ENCODE data around the gene VPS13C. TPM values are rescaled to one million over a fixed set of nuclear protein-coding genes. Genes with fewer than 3 reads are reported as not detected.
A peak's percentile ranks its signal among the peaks of the same experiment; 100 is the strongest.

The VPS13C gene
- total and polyA plus RNA-seq, 2 experiments from 2014 or later, result 6.7 to 60.9 TPM

DNA sequence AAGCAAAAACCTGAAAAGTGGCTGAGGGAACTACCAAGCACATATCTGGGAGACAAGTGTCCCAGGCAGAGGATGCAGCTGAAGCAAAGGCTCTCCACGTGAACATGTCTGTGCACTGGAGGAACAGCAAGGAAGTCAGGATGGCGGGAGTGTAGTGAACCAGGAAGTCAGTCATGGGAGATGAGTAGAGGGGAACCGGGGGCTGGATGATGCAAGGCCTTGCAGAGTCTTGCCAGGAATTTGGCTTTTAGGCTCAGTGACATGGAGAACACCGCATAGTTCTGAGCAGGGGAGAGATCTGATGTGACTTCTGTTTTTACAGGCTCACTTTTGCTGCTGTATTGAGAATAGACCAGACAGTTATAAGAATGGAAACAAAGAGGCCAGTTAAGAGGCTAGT, 25.5 kb upstream of the VPS13C start:
- Histone ChIP-seq H3K27me3 (no peaks in the 10 kb centered on the region), H3K9me3 (ENCODE audit: low read depth) (no peaks in the 10 kb centered on the region), H3K27ac (no peak overlapping the region), H3K9me2 (replicated peaks; ENCODE audit: insufficient read depth) (no peaks in the 10 kb centered on the region), H3K4me1 (ENCODE audit: insufficient read depth) (no peaks in the 10 kb centered on the region), H2AFZ (no peak overlapping the region), H3K4me3 (no peak overlapping the region), H3K36me3 (replicated peaks; ENCODE audit: insufficient read depth, low read depth) (no peaks in the 10 kb centered on the region), H3K79me2 (no peaks in the 10 kb centered on the region), H3K4me2 (no peak overlapping the region), H4K20me1 (ENCODE audit: insufficient read depth, poor library complexity, severe bottlenecking) (no peaks in the 10 kb centered on the region)
- WGBS (ENCODE audit: low lambda C conversion rate, missing lambda C conversion rate), result 76% methylated on average over 4 of the region's 4 CpGs
- no peak for TF ChIP-seq EZH2 (IDR thresholded peaks at IDR 0.05; ENCODE audit: borderline replicate concordance)
- no peak for TF ChIP-seq EZH2phosphoT487 (IDR thresholded peaks at IDR 0.05; ENCODE audit: low read depth, severe bottlenecking, unreplicated experiment)
- TF ChIP-seq, protein P1, sequence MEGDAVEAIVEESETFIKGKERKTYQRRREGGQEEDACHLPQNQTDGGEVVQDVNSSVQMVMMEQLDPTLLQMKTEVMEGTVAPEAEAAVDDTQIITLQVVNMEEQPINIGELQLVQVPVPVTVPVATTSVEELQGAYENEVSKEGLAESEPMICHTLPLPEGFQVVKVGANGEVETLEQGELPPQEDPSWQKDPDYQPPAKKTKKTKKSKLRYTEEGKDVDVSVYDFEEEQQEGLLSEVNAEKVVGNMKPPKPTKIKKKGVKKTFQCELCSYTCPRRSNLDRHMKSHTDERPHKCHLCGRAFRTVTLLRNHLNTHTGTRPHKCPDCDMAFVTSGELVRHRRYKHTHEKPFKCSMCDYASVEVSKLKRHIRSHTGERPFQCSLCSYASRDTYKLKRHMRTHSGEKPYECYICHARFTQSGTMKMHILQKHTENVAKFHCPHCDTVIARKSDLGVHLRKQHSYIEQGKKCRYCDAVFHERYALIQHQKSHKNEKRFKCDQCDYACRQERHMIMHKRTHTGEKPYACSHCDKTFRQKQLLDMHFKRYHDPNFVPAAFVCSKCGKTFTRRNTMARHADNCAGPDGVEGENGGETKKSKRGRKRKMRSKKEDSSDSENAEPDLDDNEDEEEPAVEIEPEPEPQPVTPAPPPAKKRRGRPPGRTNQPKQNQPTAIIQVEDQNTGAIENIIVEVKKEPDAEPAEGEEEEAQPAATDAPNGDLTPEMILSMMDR (IDR thresholded peaks at IDR 0.05; ENCODE audit: poor library complexity), result no peak
- no peak for DNase-seq (ENCODE audit: low spot score)

DNA sequence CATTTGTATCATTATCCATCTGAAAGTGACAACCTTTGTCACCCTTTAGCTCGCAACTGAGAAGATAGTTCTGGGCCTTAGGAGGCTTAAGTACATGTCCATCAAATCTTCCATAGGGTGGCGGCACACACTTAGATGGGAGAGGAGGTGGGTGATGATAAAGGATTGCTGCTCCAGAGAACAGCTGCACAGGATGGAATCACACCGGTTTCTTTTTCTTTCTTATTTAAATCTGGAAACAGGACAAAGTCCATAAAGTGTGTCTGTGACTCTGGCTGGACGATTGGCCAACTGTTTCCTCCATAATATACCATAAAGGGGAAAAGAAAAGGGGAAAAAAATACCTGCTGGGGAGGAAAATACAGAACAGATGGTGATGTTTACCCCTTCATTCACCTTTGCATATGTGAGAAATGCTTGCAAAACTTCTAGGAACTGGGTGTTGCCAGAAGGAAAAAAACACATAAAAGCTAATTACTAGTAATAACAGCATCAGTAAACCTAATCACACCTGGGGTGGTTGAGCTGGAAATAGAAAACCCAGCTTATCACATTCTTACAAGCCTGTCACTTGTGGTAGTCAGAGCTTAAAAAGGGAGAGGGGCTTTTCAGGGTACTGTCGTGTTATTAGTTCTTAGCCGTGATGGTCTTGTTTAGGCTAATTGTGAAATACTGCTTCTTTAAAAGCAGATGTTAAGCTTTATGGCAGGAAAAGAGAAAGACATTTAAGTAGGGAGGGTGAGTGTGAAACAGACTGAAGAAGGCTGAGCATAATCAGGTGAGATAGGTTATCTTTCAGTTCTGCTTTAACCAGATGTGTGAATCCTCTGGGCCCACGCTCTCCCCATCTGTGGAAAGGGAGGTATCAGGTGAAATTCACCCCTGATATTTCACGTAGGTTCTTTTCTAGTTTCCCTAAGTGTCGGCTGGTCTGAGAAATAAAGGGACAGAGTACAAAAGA, 23.2 kb upstream of the VPS13C start:
- no peaks in the 10 kb centered on the region for H3K79me2 ChIP-seq
- no peaks in the 10 kb centered on the region for H3K27me3 ChIP-seq
- H2AFZ ChIP-seq, result no peak overlapping the region
- H3K27ac ChIP-seq, result peak overlapping the region; percentile 54
- H3K4me3 ChIP-seq, result no peak overlapping the region
- 75% methylated on average over 9 of the region's 9 CpGs for WGBS (ENCODE audit: low lambda C conversion rate, missing lambda C conversion rate)
- H3K36me3 ChIP-seq (replicated peaks; ENCODE audit: insufficient read depth, low read depth), result no peaks in the 10 kb centered on the region
- peak overlapping the region; percentile 10 for H3K4me2 ChIP-seq
- no peaks in the 10 kb centered on the region for H3K4me1 ChIP-seq (ENCODE audit: insufficient read depth)
- no peaks in the 10 kb centered on the region for H3K9me2 ChIP-seq (replicated peaks; ENCODE audit: insufficient read depth)
- H4K20me1 ChIP-seq (ENCODE audit: insufficient read depth, poor library complexity, severe bottlenecking), result no peaks in the 10 kb centered on the region
- DNase-seq (ENCODE audit: low spot score), result peak; percentile 20
- no peaks in the 10 kb centered on the region for H3K9me3 ChIP-seq (ENCODE audit: low read depth)
- TF ChIP-seq EZH2 (IDR thresholded peaks at IDR 0.05; ENCODE audit: borderline replicate concordance) (no peak), EZH2phosphoT487 (IDR thresholded peaks at IDR 0.05; ENCODE audit: low read depth, severe bottlenecking, unreplicated experiment) (no peak)
- TF ChIP-seq, protein P1 (IDR thresholded peaks at IDR 0.05; ENCODE audit: poor library complexity), result no peak

DNA sequence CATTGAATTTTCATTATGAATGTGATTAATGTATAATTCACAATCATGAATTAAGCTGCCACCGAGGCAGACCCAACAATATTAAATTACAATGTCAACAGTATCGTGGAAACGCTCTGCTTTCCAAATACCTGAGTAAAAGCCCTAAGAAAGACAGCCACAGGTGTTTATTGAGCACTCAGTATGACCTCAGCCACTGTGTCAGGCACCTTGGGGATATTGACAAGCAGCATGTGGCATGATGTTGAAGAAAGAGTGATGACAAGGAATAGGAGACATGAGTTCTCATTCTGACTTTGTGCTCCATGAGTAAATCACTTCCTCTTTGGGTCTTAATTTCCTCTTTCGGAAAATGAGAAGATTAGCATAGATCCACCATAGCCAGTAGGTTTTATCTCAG, 19.3 kb upstream of the VPS13C start:
- no peak for DNase-seq (ENCODE audit: low spot score)
- Histone ChIP-seq H3K27ac (no peak overlapping the region), H2AFZ (no peak overlapping the region), H3K79me2 (no peaks in the 10 kb centered on the region), H3K4me3 (no peak overlapping the region), H3K9me3 (ENCODE audit: low read depth) (no peaks in the 10 kb centered on the region), H3K36me3 (replicated peaks; ENCODE audit: insufficient read depth, low read depth) (no peaks in the 10 kb centered on the region), H4K20me1 (ENCODE audit: insufficient read depth, poor library complexity, severe bottlenecking) (no peaks in the 10 kb centered on the region), H3K9me2 (replicated peaks; ENCODE audit: insufficient read depth) (no peaks in the 10 kb centered on the region), H3K4me2 (no peak overlapping the region), H3K4me1 (ENCODE audit: insufficient read depth) (no peaks in the 10 kb centered on the region), H3K27me3 (no peaks in the 10 kb centered on the region)
- WGBS (ENCODE audit: low lambda C conversion rate, missing lambda C conversion rate), result 89% methylated on average over 4 of the region's 4 CpGs
- TF ChIP-seq, protein P1 (IDR thresholded peaks at IDR 0.05; ENCODE audit: poor library complexity), result no peak
- TF ChIP-seq EZH2phosphoT487 (IDR thresholded peaks at IDR 0.05; ENCODE audit: low read depth, severe bottlenecking, unreplicated experiment) (no peak), EZH2 (IDR thresholded peaks at IDR 0.05; ENCODE audit: borderline replicate concordance) (no peak)

All from hepatocyte (in vitro differentiated cells).